DMS 273 (cell line): ENCODE measurements around the gene CENPK.
"Not testable (repeated sequence)": the region's sequence is repeated elsewhere in the genome, so short reads cannot be mapped to it uniquely, and the experiment has no call there.

Experiments used
- DNase-seq: peaks from one replicate; lab custom pipeline; 2025; ENCODE audit not compliant: unreplicated experiment; lab: John Stamatoyannopoulos, UW

The CENPK gene

GRCh38 chr5:65562731-65563701 is at the start of gene CENPK, which contains the start of gene PPWD1:
Gene CENPK, minus strand, starts transcription at chr5:65563168. Its CDS starts 8,261 bp downstream, at chr5:65554907.
Gene PPWD1, plus strand, starts transcription at chr5:65563296. Its CDS starts 15 bp downstream, at chr5:65563311.
- DNase-seq, result peak; percentile 98

- DNase-seq, result no peak
Measured at GRCh38 chr5:65612298-65612907, 49.4 kb upstream of the CENPK start.

GRCh38 chr5:65611524-65611923 is 48.6 kb upstream of the CENPK start:
- DNase-seq, result no peak

- not testable (repeated sequence) for DNase-seq
Measured at GRCh38 chr5:65601761-65602160, 38.8 kb upstream of the CENPK start.

GRCh38 chr5:65588694-65589093 is 25.7 kb upstream of the CENPK start:
- DNase-seq, result peak; percentile 3

GRCh38 chr5:65577141-65577540 is 14.2 kb upstream of the CENPK start:
- no peak for DNase-seq

- no peak for DNase-seq
Measured at GRCh38 chr5:65570598-65571226, 7.7 kb upstream of the CENPK start.

- no peak for DNase-seq
Measured at GRCh38 chr5:65566505-65566904, 3.5 kb upstream of the CENPK start.

- no peak for DNase-seq
Measured at GRCh38 chr5:65563777-65564176, 809 bp upstream of the CENPK start.

GRCh38 chr5:65556718-65557117 is 6.2 kb downstream of the CENPK start:
- DNase-seq, result no peak

GRCh38 chr5:65556181-65556580 is 6.8 kb downstream of the CENPK start:
- no peak for DNase-seq

GRCh38 chr5:65555287-65555686 is 7.7 kb downstream of the CENPK start:
- no peak for DNase-seq

- no peak for DNase-seq
Measured at GRCh38 chr5:65553941-65554340, 9.0 kb downstream of the CENPK start.

GRCh38 chr5:65548281-65548680 is 14.7 kb downstream of the CENPK start:
- no peak for DNase-seq

- no peak for DNase-seq
Measured at GRCh38 chr5:65546141-65546540, 16.8 kb downstream of the CENPK start.

- no peak for DNase-seq
Measured at GRCh38 chr5:65544473-65544872, 18.5 kb downstream of the CENPK start.

- DNase-seq, result no peak
Measured at GRCh38 chr5:65539827-65540226, 23.1 kb downstream of the CENPK start.

GRCh38 chr5:65535529-65535987 is 27.4 kb downstream of the CENPK start:
- no peak for DNase-seq

- DNase-seq, result no peak
Measured at GRCh38 chr5:65530904-65531303, 32.1 kb downstream of the CENPK start.

GRCh38 chr5:65525726-65526125 is 37.2 kb downstream of the CENPK start:
- DNase-seq, result no peak

GRCh38 chr5:65512170-65512937 is 50.6 kb downstream of the CENPK start:
- no peak for DNase-seq
